Neural cell (in vitro differentiated cells): ENCODE results near the gene TEKT2.

Experiments used
- CTCF ChIP-seq: fragments of 450-650 bp; IDR thresholded peaks from 2 replicates; pipeline ENCODE4 v1.5.1; 2014; ENCODE audit warnings: antibody characterized with exemption, mild to moderate bottlenecking, moderate library complexity; ENCODE audit not compliant: poor library complexity, severe bottlenecking
- EZH2 ChIP-seq: fragments of 200-600, 300-800 bp; shearing (Covaris generic), sonication (generic); IDR thresholded peaks from 2 replicates; pipeline ENCODE4 v1.6.1; 2014; ENCODE audit warnings: antibody characterized with exemption, low read length, borderline replicate concordance, mild to moderate bottlenecking; ENCODE audit not compliant: insufficient read depth, poor library complexity, severe bottlenecking
- MXI1 ChIP-seq: fragments of 450-650 bp; conservative IDR thresholded peaks from 2 replicates; pipeline ENCODE4 v1.6.1; 2014; ENCODE audit warnings: antibody characterized with exemption, mild to moderate bottlenecking; ENCODE audit not compliant: poor library complexity, severe bottlenecking
- POLR2AphosphoS5 ChIP-seq: IDR thresholded peaks from 2 replicates; pipeline ENCODE4 v1.6.1; 2012
- REST ChIP-seq: IDR thresholded peaks from 2 replicates; pipeline ENCODE4 v1.6.1; 2012; ENCODE audit warnings: borderline replicate concordance

GRCh38 chr1:36088265-36088576, 4.3 kb downstream of the TEKT2 start:
- TF ChIP-seq EZH2 (no peak), CTCF (no peak), POLR2AphosphoS5 (no peak), MXI1 (no peak), REST (no peak)
